GM23338 (cell line): ENCODE results near the gene MICALL2.

Experiments
- CREB1 ChIP-seq: fragments of 250-450 bp; sonication (Bioruptor Pico); IDR thresholded peaks from 2 replicates; pipeline ENCODE4 v1.5.0; 2020; ENCODE audit warnings: low read depth, mild to moderate bottlenecking, moderate library complexity
- CTCF ChIP-seq, 2 experiments: fragments of 200-600 bp in 1 of 2; sonication (generic) in 1 of 2; conservative IDR thresholded peaks; 2 replicates each; pipeline versions ENCODE4 v1.5.1 to v1.6.1; 2016 to 2017; ENCODE audit warnings: antibody characterized with exemption in 2 of 2, low read depth in 2 of 2, mild to moderate bottlenecking in 2 of 2, moderate library complexity in 1 of 2
- ETS1 ChIP-seq: IDR thresholded peaks from 2 replicates; pipeline ENCODE4 v1.6.1; 2016; ENCODE audit warnings: antibody characterized with exemption
- EZH2 ChIP-seq: fragments of 200-600 bp; sonication (generic); IDR thresholded peaks from one replicate; pipeline ENCODE4 v1.8.0; 2017; ENCODE audit warnings: antibody characterized with exemption, mild to moderate bottlenecking, low read depth; ENCODE audit not compliant: unreplicated experiment
- EZH2phosphoT487 ChIP-seq: fragments of 200-600 bp; sonication (generic); IDR thresholded peaks from one replicate; pipeline ENCODE4 v1.8.1; 2018; ENCODE audit warnings: antibody characterized with exemption; ENCODE audit not compliant: unreplicated experiment
- NANOG ChIP-seq: IDR thresholded peaks from 2 replicates; pipeline ENCODE4 v1.6.1; 2016; ENCODE audit warnings: antibody characterized with exemption, borderline replicate concordance
- POLR2AphosphoS5 ChIP-seq: IDR thresholded peaks from 2 replicates; pipeline ENCODE4 v1.6.1; 2016; ENCODE audit warnings: antibody characterized with exemption, low read depth
- REST ChIP-seq: IDR thresholded peaks from one replicate; pipeline ENCODE4 v1.6.1; 2018; ENCODE audit warnings: antibody characterized with exemption; ENCODE audit not compliant: unreplicated experiment

GRCh38 chr7:1407892-1408291 lies 51.4 kb downstream of the MICALL2 start:
- TF ChIP-seq CTCF (conservative IDR thresholded peaks at IDR 0.05; ENCODE audit: low read depth in 2 of 2) = no peak
- no peak for TF ChIP-seq EZH2phosphoT487
- TF ChIP-seq NANOG = no peak
- TF ChIP-seq POLR2AphosphoS5 = no peak
- no peak for TF ChIP-seq ETS1
- TF ChIP-seq REST = no peak
- TF ChIP-seq EZH2 = no peak
- no peak for TF ChIP-seq CREB1 (CRISPR knock-in tag)
